Measurements from ENCODE around the gene TNC.

DNA sequence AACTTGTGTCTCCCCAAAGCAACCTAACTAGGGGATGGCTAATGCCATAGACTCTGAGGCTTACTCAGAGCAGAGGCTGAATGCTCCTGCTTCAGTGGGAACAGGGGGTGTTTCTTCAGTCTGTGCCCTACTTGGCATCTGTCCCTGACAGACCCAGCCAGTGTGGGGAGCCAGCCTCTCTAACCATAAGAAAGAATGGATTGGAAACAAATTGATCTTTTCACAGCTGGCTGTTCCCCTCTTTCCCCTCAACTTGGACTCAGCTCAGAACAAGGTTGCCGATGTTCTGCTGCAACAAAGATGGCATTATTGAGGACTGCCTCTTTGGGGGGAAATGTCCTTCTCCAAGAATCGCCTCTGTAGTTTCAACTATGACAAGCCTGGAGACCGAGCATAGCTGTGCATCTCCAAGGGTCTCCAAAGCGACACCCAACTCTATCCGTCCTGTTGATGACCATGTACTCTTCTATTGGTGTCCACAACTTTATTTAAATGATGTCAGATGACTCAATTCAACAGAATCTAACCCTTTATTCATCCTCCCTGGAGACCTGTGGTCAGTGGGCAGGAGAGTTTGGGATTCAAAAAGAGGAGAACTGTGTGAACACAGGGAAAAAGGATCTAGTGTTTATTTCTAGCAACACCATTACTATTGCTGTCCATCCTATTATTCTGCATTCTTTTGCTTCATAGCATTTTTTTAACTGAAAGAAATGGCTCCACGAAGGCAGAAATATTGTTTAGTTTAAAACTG, 24.7 kb upstream of the TNC start:
- TF ChIP-seq, protein P1, sequence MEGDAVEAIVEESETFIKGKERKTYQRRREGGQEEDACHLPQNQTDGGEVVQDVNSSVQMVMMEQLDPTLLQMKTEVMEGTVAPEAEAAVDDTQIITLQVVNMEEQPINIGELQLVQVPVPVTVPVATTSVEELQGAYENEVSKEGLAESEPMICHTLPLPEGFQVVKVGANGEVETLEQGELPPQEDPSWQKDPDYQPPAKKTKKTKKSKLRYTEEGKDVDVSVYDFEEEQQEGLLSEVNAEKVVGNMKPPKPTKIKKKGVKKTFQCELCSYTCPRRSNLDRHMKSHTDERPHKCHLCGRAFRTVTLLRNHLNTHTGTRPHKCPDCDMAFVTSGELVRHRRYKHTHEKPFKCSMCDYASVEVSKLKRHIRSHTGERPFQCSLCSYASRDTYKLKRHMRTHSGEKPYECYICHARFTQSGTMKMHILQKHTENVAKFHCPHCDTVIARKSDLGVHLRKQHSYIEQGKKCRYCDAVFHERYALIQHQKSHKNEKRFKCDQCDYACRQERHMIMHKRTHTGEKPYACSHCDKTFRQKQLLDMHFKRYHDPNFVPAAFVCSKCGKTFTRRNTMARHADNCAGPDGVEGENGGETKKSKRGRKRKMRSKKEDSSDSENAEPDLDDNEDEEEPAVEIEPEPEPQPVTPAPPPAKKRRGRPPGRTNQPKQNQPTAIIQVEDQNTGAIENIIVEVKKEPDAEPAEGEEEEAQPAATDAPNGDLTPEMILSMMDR (IDR thresholded peaks at IDR 0.05), result no peak
- TF ChIP-seq POLR2A (IDR thresholded peaks at IDR 0.05) (no peak), EP300 (IDR thresholded peaks at IDR 0.05) (no peak)

All from stomach (tissue), 4 donors.